ENCODE measurements around the gene PRPF6.

DNA sequence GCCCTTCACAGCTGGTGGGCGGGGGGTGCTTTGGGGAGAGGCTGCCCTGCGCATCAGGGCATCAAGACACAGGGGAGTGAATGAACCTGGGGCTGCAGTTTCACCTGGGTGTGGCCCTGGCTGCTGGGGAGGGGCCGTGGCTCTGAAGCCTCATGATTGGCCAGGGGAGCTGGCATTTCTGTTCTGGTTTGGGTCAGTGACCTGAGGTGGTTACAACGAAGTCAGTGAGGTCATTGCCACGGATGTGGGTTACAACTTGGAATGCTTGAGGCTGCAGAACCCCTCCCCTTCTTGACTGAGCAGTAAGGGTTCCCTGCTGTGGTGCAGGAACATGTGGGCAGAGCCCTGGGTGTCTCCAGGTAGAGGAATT lies 85.0 kb downstream of the PRPF6 start:
- TF ChIP-seq POLR2A (IDR thresholded peaks at IDR 0.05; ENCODE audit: low read depth, low read length) (no peak), POLR2AphosphoS5 (IDR thresholded peaks at IDR 0.05; ENCODE audit: low read depth, low read length) (no peak)
